Stimulated activated CD8-positive, alpha-beta memory T cell treated with anti-CD3 and anti-CD28 coated beads, Interleukin-7, amount 100 ng/mL, for 1 hour (primary cell): Measurements from ENCODE around the gene ELANE.

Experiments
- DNase-seq, 2 donors: peaks; one replicate each; pipeline ENCODE4 v3.0.0-alpha.2; 2020; ENCODE audit warnings: low read depth in 2 of 2

ELANE gene

DNA sequence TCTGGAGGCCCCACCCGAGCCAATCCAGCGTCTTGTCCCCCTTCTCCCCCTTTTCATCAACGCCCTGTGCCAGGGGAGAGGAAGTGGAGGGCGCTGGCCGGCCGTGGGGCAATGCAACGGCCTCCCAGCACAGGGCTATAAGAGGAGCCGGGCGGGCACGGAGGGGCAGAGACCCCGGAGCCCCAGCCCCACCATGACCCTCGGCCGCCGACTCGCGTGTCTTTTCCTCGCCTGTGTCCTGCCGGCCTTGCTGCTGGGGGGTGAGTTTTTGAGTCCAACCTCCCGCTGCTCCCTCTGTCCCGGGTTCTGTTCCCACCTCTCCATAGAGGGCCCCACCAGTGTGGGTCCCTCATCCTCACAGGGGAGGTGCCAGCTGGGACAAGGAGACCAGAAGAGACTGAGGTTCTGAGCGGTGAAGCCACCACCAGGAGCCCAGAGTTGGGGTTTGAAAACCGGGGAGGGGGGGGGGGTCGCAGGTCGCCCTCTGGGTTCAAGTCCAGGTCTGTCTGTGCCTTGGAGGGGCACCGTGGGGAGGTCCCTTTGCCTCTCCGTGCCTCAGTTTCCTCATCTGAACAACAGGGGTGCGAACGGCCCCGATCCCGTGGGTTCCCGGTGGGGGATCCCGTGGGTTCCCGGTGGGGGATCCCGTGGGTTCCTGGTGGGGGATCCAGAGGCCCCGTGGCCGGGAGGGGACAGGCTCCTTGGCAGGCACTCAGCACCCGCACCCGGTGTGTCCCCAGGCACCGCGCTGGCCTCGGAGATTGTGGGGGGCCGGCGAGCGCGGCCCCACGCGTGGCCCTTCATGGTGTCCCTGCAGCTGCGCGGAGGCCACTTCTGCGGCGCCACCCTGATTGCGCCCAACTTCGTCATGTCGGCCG is at the start of gene ELANE:
Gene ELANE, plus strand, starts transcription at position 168 of the 878 bp plus-strand sequence. Its CDS starts 26 bp downstream, at position 194.
- no peak for DNase-seq

DNA sequence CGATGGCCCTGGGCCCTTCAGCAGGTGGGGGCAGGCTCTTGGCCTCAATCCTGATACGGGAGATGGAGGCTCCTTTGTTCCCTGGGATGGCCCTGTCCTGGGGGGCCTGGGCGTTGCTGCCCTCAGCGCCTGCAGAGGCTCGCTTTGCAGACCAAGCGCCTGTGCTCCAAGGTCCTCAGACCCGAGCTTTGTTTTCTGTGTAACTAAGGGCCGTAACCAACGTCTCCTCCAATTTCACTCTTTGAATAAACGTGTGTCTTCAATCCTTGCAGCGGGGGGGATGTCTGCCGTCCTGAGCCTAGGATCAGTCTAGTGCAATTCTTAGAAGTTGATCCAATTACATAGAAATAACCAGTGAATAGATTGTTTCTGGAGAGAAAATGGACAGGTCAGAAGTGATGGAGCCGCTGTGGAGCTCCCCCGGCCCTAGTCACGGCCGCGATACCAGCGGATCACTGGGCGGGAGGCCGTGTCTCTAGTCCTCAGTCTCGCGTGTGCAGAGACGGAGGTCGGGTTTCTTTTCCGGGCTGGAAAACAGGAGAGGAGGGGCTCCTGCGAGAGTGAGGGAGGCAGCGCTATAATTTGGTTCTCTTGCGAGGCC is 49.5 kb upstream of the ELANE start:
- DNase-seq = no peak

DNA sequence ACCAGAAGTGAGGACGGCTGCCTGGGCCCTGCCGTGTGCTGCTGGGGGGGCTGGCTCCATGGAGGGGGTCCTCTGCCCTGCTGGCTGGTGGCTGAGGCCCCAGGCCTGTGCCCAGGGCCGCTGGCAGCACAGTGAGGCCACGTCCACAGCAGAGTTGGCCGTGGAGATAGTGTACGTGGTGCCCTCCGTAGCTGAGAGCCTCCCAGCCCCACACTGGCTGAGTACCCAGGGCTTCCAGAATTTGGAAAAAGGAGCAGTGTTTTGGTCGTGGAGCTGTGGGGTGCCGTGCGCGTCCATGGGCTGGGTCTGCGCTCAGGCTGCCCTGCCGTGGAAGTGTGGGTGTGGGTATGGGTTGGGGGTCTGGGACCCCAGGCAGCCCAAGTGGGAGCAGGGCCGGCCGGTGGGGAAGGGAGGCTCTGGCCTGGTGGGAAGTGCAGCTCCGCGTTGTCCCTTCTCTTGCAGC is 49.0 kb upstream of the ELANE start:
- DNase-seq = no peak

DNA sequence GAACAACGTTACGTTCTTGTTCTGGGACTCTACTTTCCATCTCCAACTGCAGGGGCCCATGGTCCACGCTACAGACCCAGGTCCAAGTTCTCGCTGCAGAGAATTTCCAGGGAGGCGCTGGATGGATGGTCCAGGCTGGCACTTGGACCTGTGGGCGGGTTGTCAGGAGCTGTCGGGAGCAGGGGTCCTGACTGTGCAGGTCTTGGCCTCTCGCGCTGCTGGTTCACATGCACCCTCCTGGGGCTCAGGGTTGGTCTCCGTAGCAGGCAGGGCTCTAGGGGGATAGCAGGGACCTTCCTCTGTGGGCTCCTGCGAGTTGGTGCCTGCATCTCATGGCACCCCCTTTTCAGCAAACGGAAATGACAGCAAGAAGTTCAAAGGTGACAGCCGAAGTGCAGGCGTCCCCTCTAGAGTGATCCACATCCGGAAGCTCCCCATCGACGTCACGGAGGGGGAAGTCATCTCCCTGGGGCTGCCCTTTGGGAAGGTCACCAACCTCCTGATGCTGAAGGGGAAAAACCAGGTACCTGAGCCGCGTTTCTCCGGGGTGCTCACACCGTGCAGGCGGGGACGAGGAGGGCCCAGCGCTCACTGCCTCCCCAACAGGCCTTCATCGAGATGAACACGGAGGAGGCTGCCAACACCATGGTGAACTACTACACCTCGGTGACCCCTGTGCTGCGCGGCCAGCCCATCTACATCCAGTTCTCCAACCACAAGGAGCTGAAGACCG is 48.3 kb upstream of the ELANE start:
- DNase-seq = no peak

DNA sequence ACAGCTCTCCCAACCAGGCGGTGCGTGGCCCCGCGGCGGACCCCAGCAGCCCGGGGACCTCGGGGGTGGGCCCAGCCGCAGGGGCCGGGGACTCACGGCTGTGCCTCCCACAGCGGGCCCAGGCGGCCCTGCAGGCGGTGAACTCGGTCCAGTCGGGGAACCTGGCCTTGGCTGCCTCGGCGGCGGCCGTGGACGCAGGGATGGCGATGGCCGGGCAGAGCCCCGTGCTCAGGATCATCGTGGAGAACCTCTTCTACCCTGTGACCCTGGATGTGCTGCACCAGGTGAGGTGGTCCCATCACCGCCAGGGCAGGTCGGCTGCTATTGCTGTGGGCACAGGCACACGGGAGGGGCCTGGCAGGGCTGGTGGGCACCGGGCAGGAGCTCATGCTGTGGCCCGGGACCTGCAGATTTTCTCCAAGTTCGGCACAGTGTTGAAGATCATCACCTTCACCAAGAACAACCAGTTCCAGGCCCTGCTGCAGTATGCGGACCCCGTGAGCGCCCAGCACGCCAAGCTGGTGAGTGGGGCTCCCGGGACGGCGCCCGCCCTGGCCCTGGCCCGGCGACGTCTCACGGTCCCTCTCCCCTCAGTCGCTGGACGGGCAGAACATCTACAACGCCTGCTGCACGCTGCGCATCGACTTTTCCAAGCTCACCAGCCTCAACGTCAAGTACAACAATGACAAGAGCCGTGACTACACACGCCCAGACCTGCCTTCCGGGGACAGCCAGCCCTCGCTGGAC is 47.5 kb upstream of the ELANE start:
- no peak for DNase-seq

DNA sequence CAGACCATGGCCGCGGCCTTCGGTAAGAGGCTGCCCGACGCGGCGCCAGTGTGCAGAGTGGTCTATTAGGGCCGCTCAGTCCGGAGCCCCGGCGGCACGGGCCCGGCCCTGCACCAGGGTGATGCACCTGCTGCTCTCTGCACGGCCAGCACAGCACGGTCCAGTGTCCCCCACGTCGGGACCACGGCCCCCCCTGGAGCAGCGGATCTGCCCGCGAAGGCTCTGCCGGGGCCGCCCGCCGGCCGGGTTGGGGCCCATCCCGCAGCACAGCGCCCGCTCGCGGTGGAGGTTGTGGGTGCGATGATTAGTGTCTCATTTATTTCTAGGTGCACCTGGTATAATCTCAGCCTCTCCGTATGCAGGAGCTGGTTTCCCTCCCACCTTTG is 46.9 kb upstream of the ELANE start:
- no peak for DNase-seq

DNA sequence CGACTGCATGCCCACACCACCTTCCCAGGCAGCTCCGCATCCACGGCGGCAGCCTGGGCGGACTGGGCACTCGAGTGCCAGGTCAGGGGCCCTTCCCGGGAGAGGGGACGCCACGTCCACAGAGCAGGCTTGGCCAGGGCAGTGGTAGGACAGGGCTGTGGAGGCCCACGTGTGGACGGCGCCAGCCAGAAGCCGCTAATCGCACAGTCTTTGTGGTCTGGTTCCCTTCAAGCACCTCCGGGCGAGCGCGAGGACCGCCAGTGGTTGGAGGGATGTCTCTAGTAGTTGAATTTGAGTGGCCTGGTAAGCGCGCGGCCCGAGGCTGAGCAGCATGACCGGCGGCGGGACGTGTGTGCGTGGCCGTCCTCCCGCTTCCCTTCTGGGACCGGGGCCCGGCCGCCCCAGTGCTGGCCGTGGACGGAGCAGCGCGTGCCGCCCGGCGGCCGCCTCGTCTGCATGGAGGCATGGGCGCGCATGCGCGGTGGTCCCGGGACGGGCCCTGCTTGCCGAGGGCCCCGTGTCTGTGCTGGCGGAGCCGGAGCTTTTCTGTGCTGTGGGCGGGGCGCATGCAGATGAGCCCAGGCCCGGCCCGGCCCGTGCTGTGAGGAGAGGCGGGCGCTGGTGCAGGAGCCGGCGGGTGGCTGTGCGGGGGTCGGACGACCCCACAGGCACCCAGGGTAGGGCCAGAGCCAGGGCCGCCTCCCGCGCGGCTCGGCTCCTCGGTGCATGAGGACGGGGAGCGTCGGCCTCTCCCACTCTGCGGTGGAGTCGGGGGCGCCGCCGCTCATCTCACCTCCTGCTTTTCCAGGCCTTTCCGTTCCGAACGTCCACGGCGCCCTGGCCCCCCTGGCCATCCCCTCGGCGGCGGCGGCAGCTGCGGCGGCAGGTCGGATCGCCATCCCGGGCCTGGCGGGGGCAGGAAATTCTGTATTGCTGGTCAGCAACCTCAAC is 46.2 kb upstream of the ELANE start:
- no peak for DNase-seq

DNA sequence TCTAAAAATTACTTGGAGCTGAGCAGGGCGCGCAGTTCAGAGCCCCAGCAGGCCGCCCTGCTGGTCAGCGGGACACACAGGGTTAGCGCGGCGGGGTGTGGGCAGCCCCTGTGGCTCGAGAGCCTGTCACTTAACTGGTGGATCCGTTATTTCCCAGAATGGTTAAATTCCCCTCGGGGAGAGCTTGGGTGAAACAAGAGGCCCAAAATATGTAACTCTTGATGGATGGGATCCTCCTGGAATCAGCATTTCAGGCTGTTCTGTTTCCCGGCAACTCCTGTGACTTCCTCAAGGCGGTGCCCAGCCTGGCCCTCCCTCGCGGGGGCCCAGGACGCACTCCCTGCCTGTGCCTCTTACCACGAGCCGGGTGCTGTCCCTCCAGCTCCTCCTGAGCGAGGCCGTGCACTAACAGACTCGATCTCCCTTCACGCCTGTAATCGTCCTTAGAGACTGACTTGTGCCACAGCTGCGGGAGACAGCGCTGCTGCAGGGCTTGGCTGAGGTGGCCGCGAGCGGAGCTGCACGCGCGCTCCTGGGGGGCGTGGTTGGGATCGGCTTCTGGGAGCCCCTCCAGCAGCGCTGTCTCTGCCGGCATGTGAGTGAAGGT is 45.2 kb upstream of the ELANE start:
- DNase-seq = no peak

DNA sequence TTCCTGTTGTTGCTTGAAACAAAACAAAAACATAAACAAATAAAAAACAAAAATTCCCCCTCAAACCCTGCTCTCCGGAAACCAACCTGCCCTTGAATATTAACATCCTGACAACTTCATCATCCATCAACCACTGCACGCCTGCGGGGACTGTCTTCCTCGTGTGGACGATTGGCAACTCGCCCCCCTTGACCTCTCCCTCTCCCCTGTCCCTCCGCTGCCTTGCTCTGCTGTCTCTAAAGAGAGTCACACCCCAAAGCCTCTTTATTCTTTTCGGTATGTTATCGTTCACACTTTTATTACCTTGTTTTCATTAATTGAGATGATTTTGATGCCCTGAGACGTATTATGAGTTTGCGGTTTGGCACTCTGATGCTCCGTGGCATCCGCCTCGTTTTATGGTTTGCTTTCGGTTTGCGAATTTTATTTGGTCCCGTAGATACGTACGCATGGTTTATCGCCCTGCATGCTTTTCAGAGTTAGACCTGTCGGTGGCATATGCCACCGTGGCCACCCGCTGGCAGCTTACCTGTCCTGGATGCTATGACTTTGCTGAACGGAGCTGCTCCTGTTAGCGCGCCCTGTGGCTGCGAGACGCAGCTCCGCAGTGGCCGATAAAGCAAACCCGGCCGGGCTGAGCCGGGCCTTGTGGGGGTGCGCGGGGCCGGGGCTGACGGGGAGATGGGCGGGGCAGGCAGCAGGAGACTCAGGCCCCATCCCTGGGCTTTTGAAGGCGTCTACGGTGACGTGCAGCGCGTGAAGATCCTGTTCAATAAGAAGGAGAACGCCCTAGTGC is 44.3 kb upstream of the ELANE start:
- no peak for DNase-seq

DNA sequence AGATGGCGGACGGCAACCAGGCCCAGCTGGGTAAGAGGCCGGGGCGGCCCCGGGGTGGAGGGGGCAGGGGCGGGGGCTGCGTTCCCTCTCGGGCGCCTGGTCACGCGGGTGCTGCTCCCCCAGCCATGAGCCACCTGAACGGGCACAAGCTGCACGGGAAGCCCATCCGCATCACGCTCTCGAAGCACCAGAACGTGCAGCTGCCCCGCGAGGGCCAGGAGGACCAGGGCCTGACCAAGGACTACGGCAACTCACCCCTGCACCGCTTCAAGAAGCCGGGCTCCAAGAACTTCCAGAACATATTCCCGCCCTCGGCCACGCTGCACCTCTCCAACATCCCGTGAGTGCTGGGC is 43.7 kb upstream of the ELANE start:
- no peak for DNase-seq

DNA sequence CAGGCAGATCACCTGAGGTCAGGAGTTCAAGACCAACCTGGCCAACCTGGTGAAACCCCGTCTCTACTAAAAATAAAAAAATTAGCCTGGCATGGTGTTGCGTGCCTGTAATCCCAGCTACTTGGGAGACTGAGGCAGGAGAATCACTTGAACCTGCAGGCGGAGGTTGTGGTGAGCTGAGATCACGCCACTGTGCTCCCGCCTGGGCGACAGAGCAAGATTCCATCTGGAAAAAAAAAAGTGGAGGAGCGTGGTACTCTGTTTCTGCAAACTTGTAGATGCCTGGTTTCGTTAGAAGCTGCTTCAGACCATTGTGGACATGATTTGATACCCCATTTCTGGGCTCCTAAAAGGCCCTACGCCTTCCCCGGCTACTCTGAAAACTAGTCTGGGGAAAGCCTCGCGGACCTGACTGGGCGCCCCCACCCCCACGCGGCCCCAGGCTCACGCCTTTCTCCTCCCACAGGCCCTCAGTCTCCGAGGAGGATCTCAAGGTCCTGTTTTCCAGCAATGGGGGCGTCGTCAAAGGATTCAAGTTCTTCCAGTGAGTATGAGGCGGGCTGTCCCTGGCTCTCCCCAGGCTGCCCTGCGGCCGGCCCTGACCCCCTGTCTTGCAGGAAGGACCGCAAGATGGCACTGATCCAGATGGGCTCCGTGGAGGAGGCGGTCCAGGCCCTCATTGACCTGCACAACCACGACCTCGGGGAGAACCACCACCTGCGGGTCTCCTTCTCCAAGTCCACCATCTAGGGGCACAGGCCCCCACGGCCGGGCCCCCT is 41.8 kb upstream of the ELANE start:
- DNase-seq = no peak

DNA sequence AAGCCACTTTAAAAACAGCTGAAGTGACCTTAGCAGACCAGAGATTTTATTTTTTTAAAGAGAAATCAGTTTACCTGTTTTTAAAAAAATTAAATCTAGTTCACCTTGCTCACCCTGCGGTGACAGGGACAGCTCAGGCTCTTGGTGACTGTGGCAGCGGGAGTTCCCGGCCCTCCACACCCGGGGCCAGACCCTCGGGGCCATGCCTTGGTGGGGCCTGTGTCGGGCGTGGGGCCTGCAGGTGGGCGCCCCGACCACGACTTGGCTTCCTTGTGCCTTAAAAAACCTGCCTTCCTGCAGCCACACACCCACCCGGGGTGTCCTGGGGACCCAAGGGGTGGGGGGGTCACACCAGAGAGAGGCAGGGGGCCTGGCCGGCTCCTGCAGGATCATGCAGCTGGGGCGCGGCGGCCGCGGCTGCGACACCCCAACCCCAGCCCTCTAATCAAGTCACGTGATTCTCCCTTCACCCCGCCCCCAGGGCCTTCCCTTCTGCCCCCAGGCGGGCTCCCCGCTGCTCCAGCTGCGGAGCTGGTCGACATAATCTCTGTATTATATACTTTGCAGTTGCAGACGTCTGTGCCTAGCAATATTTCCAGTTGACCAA is 41.1 kb upstream of the ELANE start:
- DNase-seq = no peak

DNA sequence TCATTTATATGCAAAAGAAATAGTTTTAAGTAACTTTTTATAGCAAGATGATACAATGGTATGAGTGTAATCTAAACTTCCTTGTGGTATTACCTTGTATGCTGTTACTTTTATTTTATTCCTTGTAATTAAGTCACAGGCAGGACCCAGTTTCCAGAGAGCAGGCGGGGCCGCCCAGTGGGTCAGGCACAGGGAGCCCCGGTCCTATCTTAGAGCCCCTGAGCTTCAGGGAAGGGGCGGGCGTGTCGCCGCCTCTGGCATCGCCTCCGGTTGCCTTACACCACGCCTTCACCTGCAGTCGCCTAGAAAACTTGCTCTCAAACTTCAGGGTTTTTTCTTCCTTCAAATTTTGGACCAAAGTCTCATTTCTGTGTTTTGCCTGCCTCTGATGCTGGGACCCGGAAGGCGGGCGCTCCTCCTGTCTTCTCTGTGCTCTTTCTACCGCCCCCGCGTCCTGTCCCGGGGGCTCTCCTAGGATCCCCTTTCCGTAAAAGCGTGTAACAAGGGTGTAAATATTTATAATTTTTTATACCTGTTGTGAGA is 40.5 kb upstream of the ELANE start:
- no peak for DNase-seq

DNA sequence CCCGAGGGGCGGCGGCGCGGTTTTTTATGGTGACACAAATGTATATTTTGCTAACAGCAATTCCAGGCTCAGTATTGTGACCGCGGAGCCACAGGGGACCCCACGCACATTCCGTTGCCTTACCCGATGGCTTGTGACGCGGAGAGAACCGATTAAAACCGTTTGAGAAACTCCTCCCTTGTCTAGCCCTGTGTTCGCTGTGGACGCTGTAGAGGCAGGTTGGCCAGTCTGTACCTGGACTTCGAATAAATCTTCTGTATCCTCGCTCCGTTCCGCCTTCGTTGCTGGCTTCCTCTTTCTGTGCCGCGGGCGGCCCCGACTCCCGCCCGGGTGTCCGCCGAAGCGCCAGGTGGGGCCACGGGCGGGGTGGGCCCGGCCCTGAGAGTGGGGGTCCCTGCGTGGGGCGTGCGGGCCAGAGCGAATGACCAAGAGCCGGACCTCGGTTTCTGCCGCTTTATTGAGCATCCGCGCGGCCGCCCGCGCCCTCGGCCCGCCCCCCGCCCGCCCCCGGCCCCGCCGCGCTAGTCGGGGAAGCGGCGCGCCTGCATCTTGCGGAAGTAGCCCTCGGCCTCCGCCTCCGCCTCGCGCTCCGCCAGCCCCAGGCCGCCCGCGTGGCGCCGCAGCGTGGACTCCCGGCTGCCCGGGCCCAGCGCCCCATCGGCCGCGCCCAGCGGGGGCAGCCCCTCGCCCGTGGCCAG is 39.9 kb upstream of the ELANE start:
- DNase-seq = no peak

DNA sequence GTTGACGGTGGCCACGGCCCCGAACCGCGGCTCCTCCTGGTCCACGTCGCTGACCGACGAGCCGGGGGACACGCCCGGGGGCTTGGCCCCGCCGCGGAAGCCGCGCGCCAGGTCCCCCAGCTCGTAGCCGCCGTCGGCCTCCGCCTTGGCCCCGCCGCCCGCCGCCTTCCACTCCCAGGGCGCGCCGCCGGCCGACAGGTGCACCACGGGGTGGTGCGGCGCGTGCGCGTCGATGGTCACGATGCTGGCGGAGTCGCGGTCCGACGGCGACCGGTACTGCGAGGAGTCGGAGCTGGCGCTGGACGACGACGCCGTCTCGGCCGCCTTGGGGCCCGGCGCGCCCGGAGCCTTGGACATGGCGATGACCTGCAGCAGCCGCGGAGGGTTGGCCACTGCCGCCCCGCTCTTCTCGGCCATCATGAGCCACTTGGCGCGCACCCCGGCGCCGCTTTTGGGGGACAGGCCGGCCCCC is 39.3 kb upstream of the ELANE start:
- DNase-seq = no peak

DNA sequence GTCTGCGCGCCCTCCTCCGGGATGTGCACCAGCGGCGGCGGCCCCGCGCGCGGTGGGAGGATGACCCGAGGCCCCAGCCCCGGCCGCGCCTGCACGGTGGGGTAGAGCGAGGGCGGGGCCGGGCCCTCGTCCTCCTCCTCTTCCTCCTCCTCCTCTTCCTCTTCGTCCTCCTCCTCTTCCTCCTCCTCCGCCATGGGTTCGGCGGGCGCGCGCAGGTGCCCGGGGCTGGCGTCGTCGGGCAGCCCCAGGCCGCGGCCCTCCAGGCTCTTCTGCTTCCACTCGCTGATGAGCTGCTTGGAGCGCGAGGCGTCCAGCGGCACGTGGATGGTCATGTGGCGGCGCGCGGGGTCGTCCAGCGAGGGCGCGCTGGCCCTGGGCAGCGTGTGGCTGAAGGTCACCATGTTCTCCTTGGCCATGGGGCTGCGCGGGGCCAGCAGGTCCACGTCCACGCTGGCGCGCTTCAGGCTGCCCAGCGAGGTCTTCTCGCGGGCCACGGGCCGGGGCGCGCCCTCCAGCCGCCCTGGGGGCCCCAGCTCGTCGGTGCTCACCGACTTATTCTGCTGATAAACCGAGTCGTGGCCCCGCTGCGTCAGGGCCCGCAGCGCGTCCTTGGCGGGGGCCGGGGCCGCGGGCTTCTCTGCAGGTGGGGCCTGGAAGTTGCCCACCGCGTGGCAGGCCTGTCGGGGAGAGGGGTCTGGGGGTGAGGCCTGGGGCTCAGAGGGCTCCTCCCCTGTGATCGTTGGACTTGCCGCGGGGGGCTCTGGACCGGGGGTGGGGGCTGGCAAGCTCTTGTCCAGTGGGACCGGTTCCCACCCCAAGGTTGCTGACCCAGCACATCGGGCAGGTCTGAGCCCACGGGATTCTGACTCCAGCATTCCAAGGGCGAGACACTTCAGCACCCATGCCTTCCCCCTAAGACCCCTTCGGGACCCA is 38.6 kb upstream of the ELANE start:
- DNase-seq = no peak
